ENCODE results near the gene LILRB2.

DNA sequence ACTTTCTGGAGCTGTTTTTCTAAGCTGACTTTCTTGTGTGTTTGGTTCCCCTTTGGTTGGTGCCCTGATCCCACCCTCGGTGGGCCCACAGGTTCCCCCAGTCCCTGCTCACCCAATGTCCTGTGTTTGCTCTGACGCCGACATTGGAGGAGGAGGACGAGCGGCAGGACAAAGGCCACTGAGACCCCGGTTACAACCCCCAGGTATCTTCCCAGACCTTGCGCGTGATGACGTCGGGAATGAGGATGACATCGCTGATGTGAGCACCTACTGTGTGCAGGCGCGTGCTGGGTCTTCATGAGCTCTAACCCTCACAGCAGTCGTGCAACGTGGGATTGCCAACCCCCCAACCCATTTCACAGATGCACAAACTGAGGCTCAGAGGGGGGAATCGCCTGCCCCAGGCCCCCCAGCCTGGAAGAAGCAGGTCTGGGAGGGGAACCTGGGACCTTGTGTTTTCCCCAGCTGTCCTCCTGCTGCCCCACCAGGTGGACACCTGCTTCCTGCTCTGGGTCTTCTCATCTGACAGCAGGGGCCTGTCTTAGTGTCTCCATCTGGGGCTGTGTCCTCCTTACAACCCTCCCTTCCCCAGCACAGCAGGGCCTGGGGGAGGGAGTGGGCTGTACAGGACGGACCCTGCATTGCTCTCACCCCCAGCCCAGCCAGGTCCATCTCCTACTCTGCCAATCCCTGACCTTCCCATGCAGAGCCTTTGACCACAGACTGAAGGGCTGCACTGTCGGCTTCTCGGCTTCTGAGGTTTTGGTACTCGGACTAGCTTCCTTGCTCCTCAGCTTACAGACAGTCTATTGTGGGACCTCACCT lies 33.6 kb downstream of the LILRB2 start:
- TF ChIP-seq, protein P1, sequence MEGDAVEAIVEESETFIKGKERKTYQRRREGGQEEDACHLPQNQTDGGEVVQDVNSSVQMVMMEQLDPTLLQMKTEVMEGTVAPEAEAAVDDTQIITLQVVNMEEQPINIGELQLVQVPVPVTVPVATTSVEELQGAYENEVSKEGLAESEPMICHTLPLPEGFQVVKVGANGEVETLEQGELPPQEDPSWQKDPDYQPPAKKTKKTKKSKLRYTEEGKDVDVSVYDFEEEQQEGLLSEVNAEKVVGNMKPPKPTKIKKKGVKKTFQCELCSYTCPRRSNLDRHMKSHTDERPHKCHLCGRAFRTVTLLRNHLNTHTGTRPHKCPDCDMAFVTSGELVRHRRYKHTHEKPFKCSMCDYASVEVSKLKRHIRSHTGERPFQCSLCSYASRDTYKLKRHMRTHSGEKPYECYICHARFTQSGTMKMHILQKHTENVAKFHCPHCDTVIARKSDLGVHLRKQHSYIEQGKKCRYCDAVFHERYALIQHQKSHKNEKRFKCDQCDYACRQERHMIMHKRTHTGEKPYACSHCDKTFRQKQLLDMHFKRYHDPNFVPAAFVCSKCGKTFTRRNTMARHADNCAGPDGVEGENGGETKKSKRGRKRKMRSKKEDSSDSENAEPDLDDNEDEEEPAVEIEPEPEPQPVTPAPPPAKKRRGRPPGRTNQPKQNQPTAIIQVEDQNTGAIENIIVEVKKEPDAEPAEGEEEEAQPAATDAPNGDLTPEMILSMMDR (conservative IDR thresholded peaks at IDR 0.05; ENCODE audit: low read depth in 2 of 2): no peak
- TF ChIP-seq ZNF331 (CRISPR knock-in tag; IDR thresholded peaks at IDR 0.05; ENCODE audit: low read depth) (no peak), ZNF114 (CRISPR knock-in tag; IDR thresholded peaks at IDR 0.05) (no peak), EZH2phosphoT487 (IDR thresholded peaks at IDR 0.05; ENCODE audit: unreplicated experiment) (no peak), EZH2 (IDR thresholded peaks at IDR 0.05; ENCODE audit: low read depth, unreplicated experiment) (no peak)

Data from GM23338 (cell line).